GM13976 (cell line): ENCODE data around the gene FGF19.

Source experiments
- DNase-seq: peaks from one replicate; pipeline ENCODE4 v3.0.0; 2012; ENCODE audit warnings: low spot score
- CTCF ChIP-seq: IDR thresholded peaks from 2 replicates; pipeline ENCODE4 v1.5.1; 2012; ENCODE audit warnings: borderline replicate concordance, mild to moderate bottlenecking; ENCODE audit not compliant: insufficient read depth; ENCODE audit errors: extremely low read depth, missing control alignments, control extremely low read depth
- in situ Hi-C: fragments of 300-500 bp; cut with MboI; formaldehyde crosslinking; loops from one replicate; pipeline ENCODE4 v1.12.0; 2022; ENCODE audit warnings: low sequenced_read_pairs, mixed read lengths, inconsistent platforms; ENCODE audit not compliant: unreplicated experiment

Gene FGF19

GRCh38 chr11:69746752-69747742 is 43.2 kb upstream of the FGF19 start:
- DNase-seq, result no peak
- TF ChIP-seq CTCF, result no peak
- in situ Hi-C loops, result no loop called here

- no peak for DNase-seq
- no peak for TF ChIP-seq CTCF
- in situ Hi-C loops, result no loop called here
Observed at GRCh38 chr11:69746140-69746539, 42.3 kb upstream of the FGF19 start.

- no peak for TF ChIP-seq CTCF
- no peak for DNase-seq
- in situ Hi-C loops, result no loop called here
Observed at GRCh38 chr11:69745201-69745600, 41.4 kb upstream of the FGF19 start.

GRCh38 chr11:69744435-69744834 is 40.6 kb upstream of the FGF19 start:
- DNase-seq, result no peak
- in situ Hi-C loops, result no loop called here
- TF ChIP-seq CTCF, result no peak

GRCh38 chr11:69734841-69735240 is 31.0 kb upstream of the FGF19 start:
- in situ Hi-C loops, result no loop called here
- no peak for TF ChIP-seq CTCF

GRCh38 chr11:69734367-69734766 is 30.5 kb upstream of the FGF19 start:
- in situ Hi-C loops, result no loop called here
- DNase-seq, result no peak
- no peak for TF ChIP-seq CTCF

More at GRCh38 chr11:69734841-69735240, 31.0 kb upstream of the FGF19 start:
- DNase-seq, result no peak
